H1 (cell line): ENCODE data around the gene TLE5. TPM values are rescaled to one million over a fixed set of nuclear protein-coding genes. Genes with fewer than 3 reads are reported as not detected.

Source experiments
- CTCF ChIA-PET: fragments of 300-600 bp; sonication (Branson Sonifier 250); formaldehyde crosslinking; loops from one replicate; lab custom pipeline; 2021; ENCODE audit not compliant: partially characterized antibody; lab: Charles Lee
- POLR2A ChIA-PET: fragments of 300-600 bp; sonication (Branson Sonifier 250); formaldehyde crosslinking; loops from one replicate; lab custom pipeline; 2021; ENCODE audit warnings: inconsistent platforms; ENCODE audit not compliant: partially characterized antibody; lab: Charles Lee
- DNase-seq, 2 experiments: peaks; one replicate each; pipeline versions ENCODE4 v3.0.0 to v3.0.0-alpha.2; 2010 to 2022; ENCODE audit warnings: low spot score in 2 of 2, low read depth in 1 of 2, mixed read lengths in 1 of 2
- FAIRE-seq: peaks from 2 replicates; lab custom pipeline; 2011; peaks lifted over from hg19 to GRCh38; lab: Jason Lieb, UNC
- H2AFZ ChIP-seq: 2 replicates; pipeline ENCODE4 v1.8.1; 2012; ENCODE audit warnings: low read length, inconsistent platforms
- H2AK5ac ChIP-seq: 2 replicates; pipeline ENCODE4 v1.6.1; 2013; ENCODE audit warnings: low read depth, low read length
- H2BK120ac ChIP-seq: replicated peaks from 2 replicates; pipeline ENCODE3; 2013; ENCODE audit warnings: low read depth, low read length, inconsistent platforms
- H2BK12ac ChIP-seq: 2 replicates; pipeline ENCODE4 v1.6.1; 2013; ENCODE audit warnings: low read depth, low read length
- H2BK15ac ChIP-seq: 2 replicates; pipeline ENCODE4 v1.6.1; 2013; ENCODE audit warnings: low read length
- H2BK20ac ChIP-seq: 2 replicates; pipeline ENCODE4 v1.6.1; 2013; ENCODE audit warnings: low read length
- H2BK5ac ChIP-seq: 2 replicates; pipeline ENCODE4 v1.6.1; 2013; ENCODE audit warnings: low read depth, low read length
- H3K14ac ChIP-seq: 2 replicates; pipeline ENCODE4 v1.6.1; 2013; ENCODE audit warnings: inconsistent platforms; ENCODE audit not compliant: insufficient read length
- H3K18ac ChIP-seq: 2 replicates; pipeline ENCODE4 v1.6.1; 2013; ENCODE audit warnings: low read length; ENCODE audit errors: extremely low read depth
- H3K23ac ChIP-seq: 2 replicates; pipeline ENCODE4 v1.6.1; 2013; ENCODE audit warnings: inconsistent platforms; ENCODE audit not compliant: insufficient read length
- H3K23me2 ChIP-seq: 2 replicates; pipeline ENCODE4 v1.6.1; 2013; ENCODE audit warnings: low read depth, low read length
- H3K27ac ChIP-seq: 2 replicates; pipeline ENCODE4 v1.6.1; 2011; ENCODE audit warnings: low read depth, low read length, inconsistent platforms
- H3K27me3 ChIP-seq, 4 experiments: replicated peaks in 1 of 4; 1 replicate in 1 of 4; 2 replicates in 3 of 4; pipeline versions ENCODE4 v1.6.1 to v1.8.1; 2011 to 2013; ENCODE audit warnings: low read length in 3 of 4, mild to moderate bottlenecking in 3 of 4, inconsistent platforms in 2 of 4, mixed read lengths in 2 of 4, moderate library complexity in 1 of 4; ENCODE audit not compliant: control insufficient read depth in 3 of 4, insufficient read depth in 3 of 4; ENCODE audit errors: extremely low read depth in 1 of 4
- H3K36me3 ChIP-seq, 4 experiments: 2 replicates each; pipeline versions ENCODE4 v1.6.1 to v1.8.1; 2011 to 2013; ENCODE audit warnings: mild to moderate bottlenecking in 4 of 4, low read length in 3 of 4, moderate library complexity in 2 of 4, control low read depth in 1 of 4, inconsistent platforms in 1 of 4; ENCODE audit not compliant: insufficient read depth in 4 of 4, control insufficient read depth in 2 of 4
- H3K4ac ChIP-seq: replicated peaks from 2 replicates; pipeline ENCODE3; 2013; ENCODE audit warnings: low read length, low read depth, mixed read lengths, inconsistent platforms; ENCODE audit not compliant: insufficient read length
- H3K4me1 ChIP-seq, 4 experiments: replicated peaks in 1 of 4; 1 replicate in 1 of 4; 2 replicates in 3 of 4; pipeline versions ENCODE4 v1.6.1 to v1.8.1; 2011 to 2013; ENCODE audit warnings: low read length in 3 of 4, inconsistent platforms in 2 of 4, mixed read lengths in 1 of 4; ENCODE audit not compliant: insufficient read depth in 4 of 4, control insufficient read depth in 3 of 4
- H3K4me2 ChIP-seq, 2 experiments: 2 replicates each; pipeline versions ENCODE4 v1.6.1 to v1.8.1; 2011 to 2013; ENCODE audit warnings: low read depth in 2 of 2, low read length in 2 of 2, control low read depth in 1 of 2, inconsistent platforms in 1 of 2, mild to moderate bottlenecking in 1 of 2; ENCODE audit not compliant: insufficient read depth in 1 of 2
- H3K4me3 ChIP-seq, 4 experiments: fragments of 200-600, 300-600 bp in 1 of 4; sonication (generic), shearing (Covaris generic), sonication (Bioruptor Twin) in 1 of 4; 2 replicates each; pipeline versions ENCODE4 v1.5.1 to v1.8.1; 2011 to 2016; ENCODE audit warnings: low read length in 4 of 4, low read depth in 3 of 4, control low read depth in 2 of 4, inconsistent platforms in 2 of 4, mild to moderate bottlenecking in 2 of 4, mixed read lengths in 1 of 4, moderate library complexity in 1 of 4; ENCODE audit not compliant: insufficient read depth in 2 of 4; ENCODE audit errors: extremely low read depth in 1 of 4
- H3K56ac ChIP-seq: replicated peaks from 2 replicates; pipeline ENCODE3; 2013; ENCODE audit warnings: low read depth, mild to moderate bottlenecking, mixed read lengths, low read length, inconsistent platforms; ENCODE audit not compliant: insufficient read length
- H3K79me1 ChIP-seq: 2 replicates; pipeline ENCODE4 v1.6.1; 2013; ENCODE audit warnings: low read depth, low read length, control low read depth
- H3K79me2 ChIP-seq, 2 experiments: 2 replicates each; pipeline versions ENCODE4 v1.6.1 to v1.8.1; 2012 to 2013; ENCODE audit warnings: low read length in 2 of 2, mild to moderate bottlenecking in 2 of 2, inconsistent platforms in 1 of 2; ENCODE audit not compliant: insufficient read depth in 2 of 2, control insufficient read depth in 1 of 2
- H3K9ac ChIP-seq, 4 experiments: replicated peaks in 1 of 4; 1 replicate in 1 of 4; 2 replicates in 3 of 4; pipeline versions ENCODE4 v1.6.1 to v1.8.1; 2011 to 2013; ENCODE audit warnings: low read depth in 3 of 4, low read length in 3 of 4, control low read depth in 2 of 4, mild to moderate bottlenecking in 2 of 4, moderate library complexity in 2 of 4, inconsistent platforms in 1 of 4; ENCODE audit errors: extremely low read depth in 1 of 4
- H3K9me3 ChIP-seq, 2 experiments: 2 replicates each; pipeline versions ENCODE4 v1.6.1 to v1.8.1; 2012 to 2013; ENCODE audit warnings: mild to moderate bottlenecking in 2 of 2, moderate library complexity in 2 of 2, control low read depth in 1 of 2, inconsistent platforms in 1 of 2, low read depth in 1 of 2, low read length in 1 of 2, mixed read lengths in 1 of 2; ENCODE audit not compliant: insufficient read depth in 2 of 2
- H4K20me1 ChIP-seq, 2 experiments: replicated peaks in 1 of 2; 2 replicates each; pipeline versions ENCODE3 to v1.8.1; 2011 to 2013; ENCODE audit warnings: inconsistent platforms in 2 of 2, low read length in 2 of 2, mild to moderate bottlenecking in 1 of 2; ENCODE audit not compliant: insufficient read depth in 2 of 2, control insufficient read depth in 1 of 2
- H4K5ac ChIP-seq: 2 replicates; pipeline ENCODE4 v1.6.1; 2013; ENCODE audit warnings: low read length, low read depth, mixed read lengths, inconsistent platforms; ENCODE audit not compliant: insufficient read length
- H4K8ac ChIP-seq: 2 replicates; pipeline ENCODE4 v1.8.0; 2013; ENCODE audit warnings: mild to moderate bottlenecking, moderate library complexity, low read length, inconsistent platforms; ENCODE audit not compliant: insufficient read depth; ENCODE audit errors: extremely low read depth
- H4K91ac ChIP-seq: replicated peaks from 2 replicates; pipeline ENCODE3; 2013; ENCODE audit warnings: low read length, mixed read lengths, inconsistent platforms; ENCODE audit not compliant: insufficient read length
- BRCA1 ChIP-seq: IDR thresholded peaks from 2 replicates; pipeline ENCODE4 v1.6.1; 2012; ENCODE audit warnings: low read depth, low read length, improper control_type of control experiment
- EP300 ChIP-seq, 2 experiments: IDR thresholded peaks; 1 replicate in 1 of 2; 2 replicates in 1 of 2; pipeline ENCODE4 v1.6.1; 2011 to 2012; ENCODE audit warnings: low read depth in 2 of 2, low read length in 2 of 2, mild to moderate bottlenecking in 2 of 2, borderline replicate concordance in 1 of 2, inconsistent platforms in 1 of 2, moderate library complexity in 1 of 2
- POU5F1 ChIP-seq: IDR thresholded peaks from 2 replicates; pipeline ENCODE4 v1.6.1; 2011; ENCODE audit warnings: low read depth, mild to moderate bottlenecking, low read length, moderate library complexity
- TAF7 ChIP-seq: optimal IDR thresholded peaks from 2 replicates; pipeline ENCODE3; 2011; ENCODE audit warnings: low read depth, mild to moderate bottlenecking, inconsistent platforms, low read length, moderate library complexity, borderline replicate concordance
- TCF12 ChIP-seq: IDR thresholded peaks from 2 replicates; pipeline ENCODE4 v1.6.1; 2011; ENCODE audit warnings: low read depth, mild to moderate bottlenecking, low read length
- ZNF274 ChIP-seq: IDR thresholded peaks from 2 replicates; pipeline ENCODE4 v1.7.0; 2012; ENCODE audit warnings: low read length, borderline replicate concordance; ENCODE audit errors: extremely low read depth
- WGBS, 2 experiments: shearing (Covaris generic) in 1 of 2; methylation state at CpG; one replicate each; pipeline versions ENCODE4 v1.1.6 to v1.1.7; 2013 to 2015; ENCODE audit warnings: low lambda C conversion rate in 2 of 2, mixed read lengths in 2 of 2, inconsistent platforms in 1 of 2, low coverage in 1 of 2, missing lambda C conversion rate in 1 of 2; ENCODE audit not compliant: insufficient replicate concordance in 2 of 2, insufficient coverage in 1 of 2, insufficient read length in 1 of 2; ENCODE audit errors: extremely low coverage in 1 of 2, missing lambda C conversion rate in 1 of 2; 5-methylcytosine and 5-hydroxymethylcytosine counted together
- polyA plus RNA-seq, 7 experiments: library from polyadenylated mRNA; depleted of rRNA in 3 of 7; stranded (reverse) in 5 of 7; unstranded in 2 of 7; fragments of >200 nt in 5 of 7; fragments of 200-250 nt in 2 of 7; gene quantifications; 1 replicate in 5 of 7; 2 replicates in 1 of 7; 4 replicates in 1 of 7; pipeline versions ENCODE4 v1.2.1 to v1.2.3, GENCODE V29; 2011 to 2013; ENCODE audit warnings: missing spikeins in 2 of 7, mixed read lengths in 2 of 7
- total RNA-seq: library from RNA; stranded (reverse); fragmentation: NEBNext Ultra II Directional; extraction: Animal tissue kit (Norgen Biotek cat#: 25700); gene quantifications from 2 replicates; pipeline ENCODE4 v1.2.1, GENCODE V29; 2021

TLE5 gene
- total and polyA plus RNA-seq, 2 of the 8 experiments (the other 6 are each of a cell fraction or from before 2014, with no cell fraction given) = 187 to 285 TPM

DNA sequence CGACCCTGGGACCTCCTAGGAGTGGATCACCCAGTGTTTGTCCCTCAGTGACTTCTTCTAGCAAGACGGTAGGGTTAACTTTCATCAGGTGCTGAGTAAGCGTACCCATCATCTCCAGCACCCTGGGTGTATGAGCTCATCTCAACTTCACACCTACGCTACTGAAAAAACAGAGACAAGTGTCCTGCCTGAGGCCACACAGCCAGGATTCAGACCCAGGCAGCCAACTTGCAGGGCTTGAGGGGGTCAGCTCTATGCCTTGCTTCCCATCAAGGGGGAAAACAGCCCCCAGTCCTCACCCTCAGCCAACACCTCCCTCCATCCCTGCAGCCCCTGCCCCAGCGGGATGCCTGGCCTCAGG lies 37.8 kb downstream of the TLE5 start:
- no peak overlapping the region for H2BK20ac ChIP-seq
- H3K4me1 ChIP-seq = peaks cover 0 to 18% (median 13%) of the 10 kb centered on the region in 4 experiments; a peak in 6 of 7 replicates
- no peak overlapping the region for H2AFZ ChIP-seq
- FAIRE-seq (no peak), DNase-seq (no peak)
- H4K8ac ChIP-seq = no peak overlapping the region
- H3K23ac ChIP-seq = no peak overlapping the region
- H4K91ac ChIP-seq = no peak overlapping the region
- H3K79me1 ChIP-seq = no peaks in the 10 kb centered on the region
- H3K4me2 ChIP-seq = peak overlapping the region; percentile 74 to 80
- H3K4me3 ChIP-seq = peak overlapping the region in 2 of 4 experiments; percentile 11 to 46; a peak in 4 of 8 replicates
- TF ChIP-seq BRCA1 (no peak), EP300 (IDR thresholded peaks at IDR 0.05; ENCODE audit: borderline replicate concordance in 1 of 2, low read depth in 2 of 2, low read length in 2 of 2) (no peak), TAF7 (no peak), ZNF274 (no peak), TCF12 (no peak), POU5F1 (no peak)
- H3K18ac ChIP-seq = no peak overlapping the region
- no peak overlapping the region for H3K4ac ChIP-seq
- peak overlapping the region; percentile 10 for H4K5ac ChIP-seq
- no peak overlapping the region for H2BK15ac ChIP-seq
- H3K9ac ChIP-seq = no peak overlapping the region
- peaks cover 6 to 38% (median 30%) of the 10 kb centered on the region in 4 experiments for H3K27me3 ChIP-seq
- no peaks in the 10 kb centered on the region for H3K36me3 ChIP-seq
- H3K14ac ChIP-seq = no peak overlapping the region
- ChIA-PET CTCF (interaction anchor here (0.5 to 2.4 kb wide), 12 partner anchors 10 to 1620 kb away, joined by 3 to 10 read pairs (median 4); no protein-coding TSS in a partner anchor), POLR2A (interaction anchor here (0.8 to 2.8 kb wide), 4 partner anchors 10 to 38 kb away, joined by 3 to 20 read pairs (median 7); no protein-coding TSS in a partner anchor)
- no peaks in the 10 kb centered on the region for H3K9me3 ChIP-seq
- no peak overlapping the region for H3K56ac ChIP-seq
- H3K23me2 ChIP-seq = peaks cover 9% of the 10 kb centered on the region; the same call in 1 of the 2 replicates
- H4K20me1 ChIP-seq = no peaks in the 10 kb centered on the region
- no peak overlapping the region for H2AK5ac ChIP-seq
- no peak overlapping the region for H3K27ac ChIP-seq
- no peak overlapping the region for H2BK5ac ChIP-seq
- H3K79me2 ChIP-seq = no peaks in the 10 kb centered on the region
- no peak overlapping the region for H2BK120ac ChIP-seq
- H2BK12ac ChIP-seq = peak overlapping the region; percentile 90; the same call in 1 of the 2 replicates
- 58% methylated on average over 5 of the region's 5 CpGs; no CpG with 5 or more reads in 1 of the 2 experiments for WGBS, 2 experiments
